ENCODE data around the gene RNGTT.
A peak's percentile ranks its signal among the peaks of the same experiment; 100 is the strongest.

The RNGTT gene

GRCh38 chr6:88641178-88641903, 322.1 kb downstream of the RNGTT start:
- DNase-seq, result no peak

- no peak for DNase-seq
Observed at GRCh38 chr6:88637761-88638545, 325.5 kb downstream of the RNGTT start.

GRCh38 chr6:88636871-88637270, 326.5 kb downstream of the RNGTT start:
- peak; percentile 27 for DNase-seq

GRCh38 chr6:88633782-88634181, 329.6 kb downstream of the RNGTT start:
- no peak for DNase-seq

GRCh38 chr6:88631830-88632229, 331.6 kb downstream of the RNGTT start:
- no peak for DNase-seq

- DNase-seq, result no peak
Observed at GRCh38 chr6:88629838-88630494, 333.5 kb downstream of the RNGTT start.

- no peak for DNase-seq
Observed at GRCh38 chr6:88626460-88626859, 337.0 kb downstream of the RNGTT start.

GRCh38 chr6:88623531-88623930, 339.9 kb downstream of the RNGTT start:
- DNase-seq, result no peak

GRCh38 chr6:88619951-88620350, 343.5 kb downstream of the RNGTT start:
- DNase-seq, result no peak

GRCh38 chr6:88616380-88616779, 347.0 kb downstream of the RNGTT start:
- DNase-seq, result no peak

- DNase-seq, result no peak
Observed at GRCh38 chr6:88614316-88614877, 349.0 kb downstream of the RNGTT start.

- peak; percentile 3 for DNase-seq
Observed at GRCh38 chr6:88612631-88613030, 350.8 kb downstream of the RNGTT start.

GRCh38 chr6:88611721-88612120, 351.7 kb downstream of the RNGTT start:
- no peak for DNase-seq

GRCh38 chr6:88609983-88610382, 353.4 kb downstream of the RNGTT start:
- peak; percentile 20 for DNase-seq

GRCh38 chr6:88605271-88605670, 358.1 kb downstream of the RNGTT start:
- no peak for DNase-seq

- no peak for DNase-seq
Observed at GRCh38 chr6:88599571-88599970, 363.8 kb downstream of the RNGTT start.

GRCh38 chr6:88596801-88597200, 366.6 kb downstream of the RNGTT start:
- DNase-seq, result no peak

GRCh38 chr6:88588938-88589337, 374.5 kb downstream of the RNGTT start:
- DNase-seq, result no peak

GRCh38 chr6:88587150-88587520, 376.3 kb downstream of the RNGTT start:
- no peak for DNase-seq

GRCh38 chr6:88586371-88587149, 376.9 kb downstream of the RNGTT start:
- no peak for DNase-seq

- no peak for DNase-seq
Observed at GRCh38 chr6:88585276-88585692, 378.1 kb downstream of the RNGTT start.

GRCh38 chr6:88584581-88585275, 378.7 kb downstream of the RNGTT start:
- DNase-seq, result no peak
